GM12878 (cell line): ENCODE results near the gene PLCXD1.

Source experiments
- BCL11A ChIP-seq: IDR thresholded peaks from 2 replicates; pipeline ENCODE4 v1.6.1; 2011; ENCODE audit warnings: low read depth, low read length
- CHD4 ChIP-seq: fragments of 200-600 bp; sonication (generic); IDR thresholded peaks from 2 replicates; pipeline ENCODE4 v1.6.1; 2016; ENCODE audit warnings: mild to moderate bottlenecking
- CTCF ChIP-seq, 3 experiments: IDR thresholded peaks in 2 of 3; conservative IDR thresholded peaks in 1 of 3; 2 replicates each; pipeline ENCODE4 v1.5.1; 2011; ENCODE audit warnings: low read depth in 3 of 3, low read length in 3 of 3, mild to moderate bottlenecking in 3 of 3, control low read depth in 2 of 3, moderate library complexity in 2 of 3, inconsistent platforms in 1 of 3, mixed read lengths in 1 of 3; ENCODE audit not compliant: control insufficient read depth in 2 of 3, insufficient read depth in 1 of 3; ENCODE audit errors: extremely low read depth in 1 of 3
- EP300 ChIP-seq, 2 experiments: fragments of 150-350 bp in 1 of 2; IDR thresholded peaks; 2 replicates each; pipeline ENCODE4 v1.6.1; 2011 to 2012; ENCODE audit warnings: low read depth in 2 of 2, low read length in 2 of 2, borderline replicate concordance in 1 of 2, improper control_type of control experiment in 1 of 2, inconsistent platforms in 1 of 2; ENCODE audit not compliant: control insufficient read depth in 1 of 2
- EZH2 ChIP-seq: IDR thresholded peaks from 2 replicates; pipeline ENCODE4 v1.6.1; 2012; ENCODE audit warnings: low read depth, mild to moderate bottlenecking, control low read depth, inconsistent platforms, low read length, borderline replicate concordance; ENCODE audit not compliant: control insufficient read depth
- FOXM1 ChIP-seq: IDR thresholded peaks from 2 replicates; pipeline ENCODE4 v1.6.1; 2012; ENCODE audit warnings: low read depth, mild to moderate bottlenecking, inconsistent platforms, low read length, moderate library complexity
- GABPA ChIP-seq: IDR thresholded peaks from 2 replicates; pipeline ENCODE4 v1.6.1; 2014; ENCODE audit warnings: antibody characterized with exemption, low read depth, mild to moderate bottlenecking, inconsistent platforms
- MAX ChIP-seq: IDR thresholded peaks from 2 replicates; pipeline ENCODE4 v1.6.1; 2012; ENCODE audit warnings: low read depth, low read length, improper control_type of control experiment
- NFIC ChIP-seq: IDR thresholded peaks from 2 replicates; pipeline ENCODE4 v1.6.1; 2012; ENCODE audit warnings: low read depth, mild to moderate bottlenecking, inconsistent platforms, low read length, moderate library complexity
- POLR2A ChIP-seq: IDR thresholded peaks from 2 replicates; pipeline ENCODE4 v1.6.1; 2011; ENCODE audit warnings: low read depth, mild to moderate bottlenecking, low read length
- RCOR1 ChIP-seq: conservative IDR thresholded peaks from 2 replicates; pipeline ENCODE4 v1.6.1; 2012; ENCODE audit warnings: low read depth, low read length, improper control_type of control experiment
- SMARCA5 ChIP-seq: fragments of 450-650 bp; IDR thresholded peaks from 2 replicates; pipeline ENCODE4 v1.6.1; 2017; ENCODE audit warnings: mild to moderate bottlenecking
- TAF1 ChIP-seq: IDR thresholded peaks from 2 replicates; pipeline ENCODE4 v1.6.1; 2011; ENCODE audit warnings: mild to moderate bottlenecking, low read depth, low read length, borderline replicate concordance

- TF ChIP-seq CTCF (IDR thresholded peaks at IDR 0.05 in 2 of 3, conservative IDR thresholded peaks at IDR 0.05 in 1 of 3; ENCODE audit: control insufficient read depth in 2 of 3, extremely low read depth in 1 of 3, insufficient read depth in 1 of 3, low read depth in 3 of 3, low read length in 3 of 3) (no peak), FOXM1 (no peak), POLR2A (no peak), BCL11A (no peak), CHD4 (no peak), SMARCA5 (no peak), TAF1 (no peak), RCOR1 (no peak), EZH2 (no peak), GABPA (no peak), NFIC (no peak), EP300 (IDR thresholded peaks at IDR 0.05; ENCODE audit: borderline replicate concordance in 1 of 2, control insufficient read depth in 1 of 2, low read depth in 2 of 2, low read length in 2 of 2) (no peak), MAX (no peak)
Measured at GRCh38 chrX:337331-337831, 56.2 kb downstream of the PLCXD1 start.
